ENCODE results near the gene ICA1.
"Not testable (repeated sequence)": the region's sequence is repeated elsewhere in the genome, so short reads cannot be mapped to it uniquely, and the experiment has no call there.

ICA1 gene

GRCh38 chr7:8103282-8103681, 158.7 kb downstream of the ICA1 start:
- DNase-seq (ENCODE audit: low read depth, low spot score) = no peak

DNA sequence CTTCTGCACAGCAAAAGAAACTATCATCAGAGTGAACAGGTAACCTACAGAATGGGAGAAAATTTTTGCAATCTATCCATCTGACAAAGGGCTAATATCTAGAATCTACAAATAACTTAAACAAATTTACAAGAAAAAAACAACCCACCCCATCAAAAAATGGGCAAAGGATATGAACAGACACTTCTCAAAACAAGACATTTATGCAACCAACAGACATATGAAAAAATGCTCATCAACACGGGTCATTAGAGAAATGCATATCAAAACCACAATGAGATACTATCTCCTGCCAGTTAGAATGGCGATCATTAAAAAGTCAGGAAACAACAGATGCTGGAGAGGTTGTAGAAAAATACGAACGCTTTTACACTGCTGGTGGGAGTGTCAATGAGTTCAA, 160.7 kb downstream of the ICA1 start:
- not testable (repeated sequence) for DNase-seq (ENCODE audit: low read depth, low spot score)

- no peak for DNase-seq (ENCODE audit: low read depth, low spot score)
Measured at GRCh38 chr7:8094164-8095140, 167.5 kb downstream of the ICA1 start.

GRCh38 chr7:8092140-8092539, 169.8 kb downstream of the ICA1 start:
- no peak for DNase-seq (ENCODE audit: low read depth, low spot score)

DNA sequence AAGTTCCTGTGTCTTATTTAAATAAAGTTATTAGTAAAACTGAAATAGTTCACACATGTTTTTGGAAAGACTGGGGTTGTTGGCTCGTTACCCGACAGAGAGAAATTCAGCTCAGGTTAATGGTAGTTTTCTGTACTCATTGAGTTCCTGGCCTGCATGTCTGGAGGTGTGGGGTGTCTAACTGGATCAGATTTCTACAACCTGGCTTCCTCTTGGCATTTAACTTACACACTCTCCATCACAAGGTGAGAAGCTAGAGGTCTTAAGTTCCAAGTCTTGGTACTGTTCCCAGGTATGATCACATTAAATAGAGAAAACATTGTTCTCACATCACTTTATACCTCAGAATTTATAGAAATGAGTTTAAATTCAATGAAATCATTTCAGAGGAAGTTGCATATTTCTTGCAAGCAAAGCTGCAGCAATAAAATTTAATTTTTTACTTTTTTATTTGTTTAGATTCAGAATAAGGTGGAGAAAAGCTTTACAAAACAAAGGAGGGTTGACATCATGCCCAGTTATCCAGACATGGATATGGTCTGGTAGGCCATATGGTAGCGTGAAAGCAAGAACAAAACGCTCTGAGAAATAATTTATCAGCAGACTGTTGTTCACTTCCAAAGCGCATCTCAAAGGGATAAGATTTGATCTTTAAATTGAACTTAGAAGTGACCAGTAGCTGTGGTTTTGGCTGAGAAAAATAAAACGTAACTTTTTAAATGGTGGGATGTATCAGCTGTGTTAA, 172.8 kb downstream of the ICA1 start:
- no peak for DNase-seq (ENCODE audit: low read depth, low spot score)

DNA sequence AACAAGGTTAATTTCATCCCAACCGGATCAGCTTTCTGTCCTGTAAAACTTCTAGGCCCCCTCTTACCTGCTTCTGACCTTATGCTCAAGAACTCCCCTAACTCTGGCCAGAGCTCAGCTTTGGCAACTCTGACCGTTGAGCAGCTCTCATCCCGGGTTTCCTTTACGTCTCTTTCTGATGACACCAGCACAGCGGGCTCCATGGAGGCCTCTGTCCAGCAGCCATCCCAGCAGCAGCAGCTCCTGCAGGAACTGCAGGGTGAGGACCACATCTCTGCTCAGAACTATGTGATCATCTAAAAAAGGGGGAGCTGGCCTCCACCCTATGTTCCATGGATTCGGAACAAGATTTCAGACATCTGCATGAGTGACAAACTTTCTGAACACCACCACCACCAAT, 175.7 kb downstream of the ICA1 start:
- DNase-seq (ENCODE audit: low read depth, low spot score) = no peak

DNA sequence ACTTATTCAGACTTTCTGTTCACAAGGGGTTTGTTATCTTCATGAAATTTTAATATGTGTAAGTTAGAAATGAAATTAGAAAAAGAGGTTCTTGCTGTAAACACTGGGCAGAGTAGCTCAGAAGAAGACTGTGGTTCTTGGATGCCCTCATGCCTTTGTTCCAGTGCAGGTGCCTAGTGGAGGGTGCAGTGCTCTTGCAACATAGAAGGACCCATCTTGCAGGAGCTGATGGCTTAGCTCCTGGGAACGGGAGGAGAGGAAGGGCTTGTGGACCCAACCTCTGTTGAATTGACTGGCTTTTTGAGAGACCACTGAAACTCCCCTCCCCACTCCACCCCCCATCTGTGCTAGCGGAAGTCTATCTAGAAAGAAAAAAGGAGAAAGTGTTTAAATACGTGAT, 176.5 kb downstream of the ICA1 start:
- no peak for DNase-seq (ENCODE audit: low read depth, low spot score)

DNA sequence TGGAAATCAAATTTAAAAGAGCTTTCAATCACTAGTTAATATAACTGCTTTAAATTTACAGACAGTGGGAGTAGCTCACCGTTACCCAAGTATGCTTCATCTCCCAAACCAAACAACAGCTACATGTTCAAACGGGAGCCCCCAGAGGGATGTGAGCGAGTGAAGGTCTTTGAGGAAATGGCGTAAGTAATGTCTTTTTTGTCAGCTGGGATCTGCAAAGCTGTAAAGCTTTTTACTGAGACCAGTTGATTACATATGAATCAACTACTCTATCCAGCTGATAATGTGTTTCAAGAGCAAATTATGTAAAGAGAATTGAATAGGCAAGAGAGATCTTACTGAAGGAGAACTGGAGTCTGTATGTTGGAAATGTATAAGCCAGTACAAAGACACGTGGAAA, 177.1 kb downstream of the ICA1 start:
- DNase-seq (ENCODE audit: low read depth, low spot score) = no peak

GRCh38 chr7:8082762-8083161, 179.2 kb downstream of the ICA1 start:
- DNase-seq (ENCODE audit: low read depth, low spot score) = no peak

DNA sequence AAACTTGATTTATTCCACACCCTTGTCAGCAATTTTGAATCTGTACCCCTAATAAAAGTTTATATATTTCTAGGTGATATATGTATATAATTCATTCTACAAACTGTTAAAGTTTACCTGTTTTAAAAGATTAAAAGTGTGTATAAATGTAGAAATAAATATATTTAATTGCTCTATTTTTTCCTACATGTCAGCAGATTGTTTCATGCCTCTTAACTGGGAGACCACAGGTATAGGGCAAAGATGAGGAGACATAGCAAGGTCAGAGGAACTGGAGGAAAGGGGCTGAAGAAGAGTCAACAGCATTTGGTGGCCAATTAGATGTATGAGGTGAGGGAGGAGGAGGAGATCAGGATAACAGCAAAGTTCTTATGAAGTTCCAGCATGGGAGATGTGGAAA, 183.5 kb downstream of the ICA1 start:
- DNase-seq (ENCODE audit: low read depth, low spot score) = no peak

- DNase-seq (ENCODE audit: low read depth, low spot score) = no peak
Measured at GRCh38 chr7:8070451-8071180, 191.4 kb downstream of the ICA1 start.

GRCh38 chr7:8068892-8069686, 192.9 kb downstream of the ICA1 start:
- no peak for DNase-seq (ENCODE audit: low read depth, low spot score)

DNA sequence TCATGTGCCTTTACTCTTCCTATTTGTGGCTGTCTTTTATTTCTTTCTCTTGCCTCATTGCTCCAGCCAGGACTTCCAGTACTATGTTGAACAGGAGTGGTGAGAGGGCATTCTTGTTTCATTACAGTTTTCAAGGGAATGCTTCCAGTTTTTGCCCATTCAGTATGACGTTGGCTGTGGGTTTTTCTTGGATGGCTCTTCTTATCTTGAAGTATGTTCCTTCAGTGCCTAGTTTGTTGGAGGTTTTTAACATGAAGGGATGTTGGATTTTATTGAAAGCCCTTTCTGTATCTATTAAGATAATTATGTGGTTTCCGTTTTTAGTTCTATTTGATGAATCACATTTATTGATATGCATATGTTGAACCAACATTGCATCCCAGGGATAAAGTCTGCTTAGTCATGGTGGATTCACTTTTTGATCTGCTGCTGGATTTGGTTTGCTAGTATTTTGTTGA, 196.6 kb downstream of the ICA1 start:
- DNase-seq (ENCODE audit: low read depth, low spot score) = no peak

GRCh38 chr7:8064828-8065227, 197.1 kb downstream of the ICA1 start:
- DNase-seq (ENCODE audit: low read depth, low spot score) = no peak

GRCh38 chr7:8063706-8064297, 198.2 kb downstream of the ICA1 start:
- no peak for DNase-seq (ENCODE audit: low read depth, low spot score)

DNA sequence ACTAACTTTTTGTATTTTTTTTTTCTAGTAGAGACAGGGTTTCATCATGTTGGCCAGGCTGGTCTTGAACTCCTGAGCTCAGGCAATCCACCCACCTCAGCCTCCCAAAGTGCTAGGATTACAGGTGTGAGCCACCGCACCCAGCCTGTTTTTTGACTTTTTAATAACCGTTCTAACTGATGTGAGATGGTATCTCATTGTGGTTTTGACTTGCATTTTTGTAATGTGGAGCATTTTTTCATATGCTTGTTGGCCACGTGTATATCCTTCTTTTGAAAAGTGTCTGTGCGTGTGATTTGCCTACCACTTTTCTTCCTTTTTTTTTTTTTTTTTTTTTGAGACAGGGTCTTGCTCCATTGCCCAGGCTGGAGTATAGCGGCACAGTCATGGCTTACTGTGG, 198.7 kb downstream of the ICA1 start:
- DNase-seq (ENCODE audit: low read depth, low spot score) = not testable (repeated sequence)
